Right lobe of liver (tissue), 4 donors: ENCODE measurements around the gene ANKLE1.

Source experiments
- CTCF ChIP-seq, 4 donors: fragments of 200-600 bp in 3 of 4; fragments of 450-650 bp in 1 of 4; IDR thresholded peaks; one replicate each; pipeline versions ENCODE4 v1.5.1 to v1.8.0; 2016 to 2022; ENCODE audit warnings: antibody characterized with exemption in 4 of 4, mild to moderate bottlenecking in 2 of 4
- POLR2A ChIP-seq: fragments of 450-650 bp; IDR thresholded peaks from one replicate; pipeline ENCODE4 v1.6.1; 2017; ENCODE audit warnings: antibody characterized with exemption, mild to moderate bottlenecking
- donor health status: DM: no; HTN: no; CAD: no.
- donor health status: DM: no; HTN: no; CAD: no.
- donor health status: DM: no; HTN: yes; CAD: no.

- no peak for TF ChIP-seq POLR2A
- TF ChIP-seq CTCF (IDR thresholded peaks at IDR 0.05): no peak
Observed at GRCh38 chr19:17254636-17255035, 27.1 kb upstream of the ANKLE1 start.
